GM10847 (cell line): ENCODE results near the gene FGFR4.

Source experiments
- POLR2A ChIP-seq: IDR thresholded peaks from 2 replicates; pipeline ENCODE4 v1.6.1; 2011; ENCODE audit not compliant: insufficient read length; ENCODE audit errors: extremely low read depth

FGFR4 gene

GRCh38 chr5:177132136-177133095 is 45.7 kb downstream of the FGFR4 start:
- TF ChIP-seq POLR2A, result no peak

GRCh38 chr5:177133096-177133852 is 46.6 kb downstream of the FGFR4 start, which contains the start of gene NSD1:
Gene NSD1, plus strand, starts transcription at chr5:177133773. Its CDS starts 1,331 bp downstream, at chr5:177135104.
- TF ChIP-seq POLR2A, result peak; percentile 67

GRCh38 chr5:177133853-177134696 is 47.4 kb downstream of the FGFR4 start:
- no peak for TF ChIP-seq POLR2A

GRCh38 chr5:177134697-177135225 is 48.0 kb downstream of the FGFR4 start:
- no peak for TF ChIP-seq POLR2A

DNA sequence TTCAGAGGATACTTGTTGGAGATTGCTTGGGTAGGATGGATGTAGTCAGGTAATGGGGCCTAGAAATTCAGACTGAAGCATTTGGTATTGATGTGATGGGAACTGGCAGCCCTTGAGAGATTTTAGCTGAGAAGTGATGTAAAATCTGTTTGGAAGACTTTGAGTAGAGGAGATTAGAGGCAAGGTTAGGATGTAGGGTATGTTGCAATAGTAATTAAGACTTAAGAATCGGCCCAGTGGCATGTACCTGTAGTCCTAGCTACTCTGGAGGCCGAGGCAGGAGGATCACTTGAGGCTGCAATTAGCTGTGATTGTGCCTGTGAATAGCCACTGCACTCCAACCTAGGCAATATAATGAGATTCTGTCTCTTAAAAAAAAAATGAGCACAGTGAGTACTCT is 53.6 kb downstream of the FGFR4 start:
- no peak for TF ChIP-seq POLR2A

- TF ChIP-seq POLR2A, result no peak
These were observed 54.8 kb downstream of the FGFR4 start for GRCh38 chr5:177141496-177141895.

DNA sequence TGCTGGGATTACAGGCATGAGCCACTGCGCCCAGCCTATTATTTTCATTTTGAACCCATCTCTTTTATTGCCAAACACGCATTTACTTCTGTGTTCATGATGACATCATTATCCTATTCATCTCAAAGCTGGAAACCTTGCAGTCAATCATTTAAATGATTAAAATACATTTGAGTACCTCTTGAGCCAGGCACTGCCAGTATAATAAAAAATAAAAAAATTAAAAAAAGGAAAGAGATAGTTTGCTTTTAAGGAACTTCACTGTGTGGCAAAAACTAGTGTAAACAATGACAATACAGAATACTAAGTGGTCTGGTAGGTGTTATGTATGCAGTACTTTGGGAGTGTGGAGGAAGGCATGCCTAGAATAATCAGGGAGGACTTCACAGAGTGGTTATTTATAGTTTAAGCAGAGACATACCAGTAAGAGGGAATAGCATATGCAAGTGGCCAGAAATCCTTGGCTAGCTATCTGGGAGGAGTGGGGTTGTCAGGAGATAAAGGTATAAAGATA is 55.4 kb downstream of the FGFR4 start:
- no peak for TF ChIP-seq POLR2A

GRCh38 chr5:177142778-177143177 is 56.1 kb downstream of the FGFR4 start:
- TF ChIP-seq POLR2A, result no peak

DNA sequence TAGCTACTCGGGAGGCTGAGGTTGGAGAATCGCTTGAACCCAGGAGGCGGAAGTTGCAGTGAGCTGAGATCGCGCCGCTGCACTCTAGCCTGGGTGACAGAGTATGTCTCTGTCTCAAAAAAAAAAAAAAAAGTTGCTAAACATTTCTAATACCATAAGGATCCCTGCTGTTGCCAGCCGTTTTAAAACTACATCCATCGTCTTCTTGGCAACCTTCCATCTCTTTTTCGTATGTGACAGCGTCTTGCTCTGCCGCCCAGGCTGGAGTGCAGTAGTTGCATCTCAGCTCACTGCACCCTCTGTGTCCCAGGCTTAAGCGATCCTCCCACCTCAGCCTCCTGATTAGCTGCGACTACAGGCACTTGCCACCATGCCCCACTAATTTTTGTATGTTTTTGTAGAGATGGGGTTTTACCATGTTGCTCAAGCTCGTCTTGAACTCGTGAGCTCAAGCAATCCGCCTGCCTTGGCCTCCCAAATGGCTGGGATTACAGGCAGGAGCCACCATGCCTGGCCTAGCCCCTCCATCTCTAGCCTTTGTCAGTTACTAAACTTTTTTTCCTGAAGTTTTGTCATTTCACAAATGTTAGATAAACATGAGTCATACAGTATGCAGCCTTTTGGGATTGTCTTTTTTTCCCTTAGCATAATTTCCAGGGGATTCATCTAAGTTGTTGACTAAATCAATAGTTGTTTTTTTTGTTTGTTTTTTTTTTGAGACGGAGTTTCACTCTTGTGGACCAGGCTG is 60.4 kb downstream of the FGFR4 start:
- TF ChIP-seq POLR2A, result no peak
